Transverse colon (tissue), 4 donors: ENCODE measurements around the gene MAST4. TPM values are rescaled to one million over a fixed set of nuclear protein-coding genes. Genes with fewer than 3 reads are reported as not detected.

Experiments used
- DNase-seq: peaks from one replicate; pipeline ENCODE4 v3.0.0-alpha.2; 2019
- H3K27ac ChIP-seq, 4 donors: fragments of 200-600 bp; sonication (generic); 2 replicates each; pipeline ENCODE4 v1.5.1; 2016 to 2018; ENCODE audit warnings: inconsistent platforms in 4 of 4
- H3K27me3 ChIP-seq: fragments of 200-600 bp; sonication (generic); 2 replicates; pipeline ENCODE4 v1.5.1; 2017; ENCODE audit warnings: inconsistent platforms
- H3K36me3 ChIP-seq, 4 donors: fragments of 200-600 bp; sonication (generic); 2 replicates each; pipeline ENCODE4 v1.5.1; 2017 to 2019; ENCODE audit warnings: inconsistent platforms in 4 of 4
- H3K4me1 ChIP-seq, 4 donors: fragments of 200-600 bp; sonication (generic); 2 replicates each; pipeline ENCODE4 v1.5.1; 2017 to 2020; ENCODE audit warnings: inconsistent platforms in 4 of 4
- H3K4me3 ChIP-seq, 4 donors: fragments of 200-600 bp; sonication (generic); 1 replicate in 1 of 4; 2 replicates in 3 of 4; pipeline versions ENCODE4 v1.5.1 to v1.6.1; 2017 to 2019; ENCODE audit warnings: inconsistent platforms in 4 of 4
- H3K9me3 ChIP-seq, 2 donors: fragments of 200-600 bp; sonication (generic); 2 replicates each; pipeline ENCODE4 v1.5.1; 2017 to 2019; ENCODE audit warnings: inconsistent platforms in 2 of 2
- CTCF ChIP-seq, 5 experiments: fragments of 200-600 bp in 3 of 5; fragments of 450-650 bp in 2 of 5; sonication (generic) in 3 of 5; IDR thresholded peaks; 1 replicate in 2 of 5; 2 replicates in 3 of 5; pipeline ENCODE4 v1.5.1; 2016 to 2017; ENCODE audit warnings: antibody characterized with exemption in 5 of 5, inconsistent platforms in 3 of 5, mild to moderate bottlenecking in 2 of 5, moderate library complexity in 1 of 5
- EP300 ChIP-seq: sonication (generic); formaldehyde crosslinking; IDR thresholded peaks from one replicate; pipeline ENCODE4 v1.6.1; 2017; ENCODE audit warnings: antibody characterized with exemption, low read depth
- POLR2A ChIP-seq: fragments of 450-650 bp; IDR thresholded peaks from one replicate; pipeline ENCODE4 v1.6.1; 2016; ENCODE audit warnings: antibody characterized with exemption, mild to moderate bottlenecking, moderate library complexity
- POLR2AphosphoS5 ChIP-seq, 3 donors: sonication (generic); formaldehyde crosslinking; IDR thresholded peaks; one replicate each; pipeline ENCODE4 v1.6.1; 2016; ENCODE audit warnings: antibody characterized with exemption in 3 of 3
- WGBS, 2 donors: methylation state at CpG; one replicate each; pipeline ENCODE4 v1.1.5; 2018; ENCODE audit warnings: low coverage in 1 of 2; 5-methylcytosine and 5-hydroxymethylcytosine counted together
- in situ Hi-C, 4 donors: fragments of 200-750 bp; cut with MboI; loops; one replicate each; pipeline versions ENCODE4 v1.15.0 to v1.15.1; 2017; ENCODE audit warnings: low sequenced_read_pairs in 3 of 4, low pct_ligation_motif_present in 1 of 4, low pct_unique_long_range_greater_than_20kb in 1 of 4
- intact Hi-C: fragments of 100-400 bp; cut with DNase I; formaldehyde crosslinking; loops from one replicate; pipeline ENCODE4 v1.15.1; 2023; ENCODE audit warnings: low total_unique reads
- total RNA-seq, 4 donors: library from RNA; depleted of rRNA; stranded (reverse); fragments of >200 nt; gene quantifications; one replicate each; pipeline ENCODE4 v1.1.0, GENCODE V29; 2016

The MAST4 gene
- total RNA-seq, 4 donors from 2014 or later: 20.3 to 46.8 (median 35.4) TPM

- TF ChIP-seq POLR2AphosphoS5 (IDR thresholded peaks at IDR 0.05) (no peak), EP300 (no peak), POLR2A (no peak), CTCF (IDR thresholded peaks at IDR 0.05) (no peak)
- intact Hi-C loops: no loop called here
- Histone ChIP-seq H3K4me1 (no peaks in the 10 kb centered on the region), H3K27me3 (no peaks in the 10 kb centered on the region), H3K27ac (no peak overlapping the region), H3K9me3 (no peaks in the 10 kb centered on the region), H3K4me3 (no peak overlapping the region), H3K36me3 (no peaks in the 10 kb centered on the region)
- DNase-seq: no peak
- in situ Hi-C loops: no loop called here
- WGBS, 2 donors: 93 to 100% methylated on average over 3 of the region's 3 CpGs
These were observed 193.2 kb downstream of the MAST4 start for GRCh38 chr5:66789434-66789833.

- in situ Hi-C loops: no loop called here
- no peaks in the 10 kb centered on the region for H3K4me1 ChIP-seq
- WGBS, 2 donors: 98% methylated on average over 2 of the region's 2 CpGs; no CpG with 5 or more reads in 1 of the 2 donors
- H3K36me3 ChIP-seq: no peaks in the 10 kb centered on the region
- no peaks in the 10 kb centered on the region for H3K9me3 ChIP-seq
- no peak overlapping the region for H3K27ac ChIP-seq
- TF ChIP-seq EP300: no peak
- TF ChIP-seq POLR2AphosphoS5 (IDR thresholded peaks at IDR 0.05): no peak
- TF ChIP-seq CTCF (IDR thresholded peaks at IDR 0.05): no peak
- TF ChIP-seq POLR2A: no peak
- H3K4me3 ChIP-seq: no peak overlapping the region
- DNase-seq: no peak
- intact Hi-C loops: no loop called here
- H3K27me3 ChIP-seq: no peaks in the 10 kb centered on the region
These were observed 196.9 kb downstream of the MAST4 start for GRCh38 chr5:66793049-66793448.

GRCh38 chr5:66795682-66796081, 199.5 kb downstream of the MAST4 start:
- intact Hi-C loops (no loop called here), in situ Hi-C loops (no loop called here)

More at GRCh38 chr5:66795682-66796081, 199.5 kb downstream of the MAST4 start:
- Histone ChIP-seq H3K36me3 (no peaks in the 10 kb centered on the region), H3K4me1 (no peaks in the 10 kb centered on the region), H3K9me3 (no peaks in the 10 kb centered on the region), H3K27ac (no peak overlapping the region), H3K4me3 (no peak overlapping the region), H3K27me3 (no peaks in the 10 kb centered on the region)
- TF ChIP-seq CTCF (IDR thresholded peaks at IDR 0.05): no peak
- no peak for TF ChIP-seq POLR2AphosphoS5 (IDR thresholded peaks at IDR 0.05)
- TF ChIP-seq POLR2A: no peak
- no peak for TF ChIP-seq EP300
- WGBS, 2 donors: 57 to 83% methylated on average over 1 of the region's 1 CpG
- DNase-seq: no peak
